A204.1 (cell line): ENCODE data around the gene HPD.

Experiments
- FAIRE-seq: peaks from 2 replicates; lab custom pipeline; 2012; peaks lifted over from hg19 to GRCh38; lab: Jason Lieb, UNC

The HPD gene

DNA sequence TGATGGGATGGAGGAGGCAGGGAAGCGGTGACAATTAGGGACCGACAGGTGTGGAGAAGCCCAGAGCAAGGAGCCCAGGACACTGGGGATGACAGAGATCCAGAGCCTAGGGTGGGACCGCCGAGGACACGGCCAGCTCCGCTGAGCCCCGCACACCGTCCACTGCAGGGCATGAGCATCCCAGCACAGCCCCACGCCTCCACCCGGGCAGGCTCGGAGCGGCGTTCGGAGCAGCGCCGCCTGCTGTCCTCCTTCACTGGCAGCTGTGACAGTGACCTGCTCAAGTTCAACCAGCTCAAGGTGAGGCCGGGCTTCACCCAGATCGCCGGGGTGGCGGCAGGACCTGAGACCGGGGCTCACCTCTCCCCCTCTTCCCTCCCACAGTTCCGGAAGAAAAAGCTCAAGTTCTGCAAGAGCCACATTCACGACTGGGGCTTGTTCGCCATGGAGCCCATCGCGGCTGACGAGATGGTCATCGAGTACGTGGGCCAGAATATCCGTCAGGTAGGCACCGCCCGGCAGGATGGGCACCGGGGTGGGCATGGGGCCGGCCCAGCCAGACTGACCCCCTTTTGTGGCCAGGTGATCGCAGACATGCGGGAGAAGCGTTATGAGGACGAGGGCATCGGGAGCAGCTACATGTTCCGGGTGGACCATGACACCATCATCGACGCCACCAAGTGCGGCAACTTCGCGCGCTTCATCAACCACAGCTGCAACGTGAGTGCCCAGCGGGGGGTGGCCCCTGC lies 31.1 kb downstream of the HPD start:
- no peak for FAIRE-seq

DNA sequence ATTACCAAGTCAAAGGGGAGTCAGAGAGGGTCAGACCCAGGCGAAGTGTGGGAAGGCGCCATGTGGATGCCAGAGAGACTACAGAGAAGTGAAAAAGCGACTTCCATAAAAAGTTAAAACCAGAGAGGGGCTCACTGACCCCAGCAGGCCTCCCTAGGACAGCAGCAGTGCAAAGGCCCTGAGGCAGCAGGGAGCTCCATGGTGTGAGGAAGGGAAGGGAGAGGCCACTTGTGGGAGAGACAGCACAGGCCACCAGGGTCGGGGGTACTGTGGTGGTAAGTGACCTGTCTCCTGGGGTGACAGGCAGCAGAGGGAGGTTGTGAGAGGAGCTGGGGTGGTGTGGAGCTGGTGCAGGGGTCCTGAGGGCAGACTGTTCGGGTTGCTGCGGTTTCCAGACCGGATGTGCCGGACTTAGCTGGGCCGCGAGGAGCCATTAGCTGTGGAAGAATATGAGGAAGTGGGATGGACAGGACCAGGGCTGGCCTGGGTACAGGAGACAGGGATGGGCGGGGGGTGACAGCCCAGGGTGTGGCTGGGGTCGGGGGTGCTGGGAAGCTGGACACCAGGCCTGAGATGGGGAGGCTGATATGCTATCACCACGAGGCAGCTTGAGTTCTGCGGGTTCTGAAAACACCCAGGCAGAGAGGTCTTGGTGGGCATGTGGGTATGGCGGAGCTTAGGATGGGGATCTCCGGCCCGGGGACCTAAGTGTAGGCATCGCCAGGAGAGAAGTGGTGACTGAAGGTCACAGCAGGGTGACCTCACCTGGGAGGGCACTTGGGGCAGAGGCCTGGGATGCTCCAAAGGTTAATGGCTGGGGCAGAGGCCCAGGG lies 32.1 kb downstream of the HPD start:
- FAIRE-seq, result no peak

DNA sequence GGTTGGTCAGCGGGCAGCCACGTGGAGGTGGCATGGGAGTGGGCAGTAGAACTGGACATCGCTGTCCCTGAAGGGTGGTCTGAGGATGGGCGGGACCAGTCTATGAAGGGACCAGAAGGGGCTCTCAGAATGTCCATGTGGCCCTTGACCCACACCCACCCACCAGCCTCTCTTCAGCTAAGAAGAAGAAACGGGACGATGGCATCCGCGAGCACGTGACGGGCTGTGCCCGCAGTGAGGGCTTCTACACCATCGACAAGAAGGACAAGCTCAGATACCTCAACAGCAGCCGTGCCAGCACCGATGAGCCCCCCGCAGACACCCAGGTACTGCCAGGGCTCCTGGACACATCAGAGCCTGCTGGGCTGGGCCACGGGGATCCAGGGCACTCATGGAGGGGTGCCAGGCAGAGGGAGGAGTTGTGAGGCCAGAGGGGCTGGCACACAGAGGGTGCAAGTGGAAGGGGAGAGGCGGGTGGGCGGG lies 33.6 kb downstream of the HPD start:
- FAIRE-seq, result no peak

DNA sequence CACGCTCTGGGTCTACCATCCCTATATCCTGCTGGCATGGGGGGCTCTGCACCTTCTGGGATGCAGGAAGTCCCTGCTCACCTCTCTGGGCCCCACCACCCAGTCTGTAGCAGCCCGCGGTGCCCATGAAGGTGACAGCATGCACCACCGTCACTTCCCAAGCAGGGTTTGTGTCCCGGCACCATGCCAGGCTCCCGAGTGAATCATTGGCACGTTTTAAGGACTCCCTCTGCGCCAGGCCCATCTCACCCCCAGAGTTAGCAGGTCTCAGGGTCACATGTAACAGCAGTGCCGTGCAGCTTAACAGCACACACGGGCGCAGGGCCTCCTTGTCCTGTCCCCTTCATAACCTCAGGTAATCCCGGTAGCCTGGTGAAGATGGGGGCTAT lies 34.9 kb downstream of the HPD start:
- no peak for FAIRE-seq

DNA sequence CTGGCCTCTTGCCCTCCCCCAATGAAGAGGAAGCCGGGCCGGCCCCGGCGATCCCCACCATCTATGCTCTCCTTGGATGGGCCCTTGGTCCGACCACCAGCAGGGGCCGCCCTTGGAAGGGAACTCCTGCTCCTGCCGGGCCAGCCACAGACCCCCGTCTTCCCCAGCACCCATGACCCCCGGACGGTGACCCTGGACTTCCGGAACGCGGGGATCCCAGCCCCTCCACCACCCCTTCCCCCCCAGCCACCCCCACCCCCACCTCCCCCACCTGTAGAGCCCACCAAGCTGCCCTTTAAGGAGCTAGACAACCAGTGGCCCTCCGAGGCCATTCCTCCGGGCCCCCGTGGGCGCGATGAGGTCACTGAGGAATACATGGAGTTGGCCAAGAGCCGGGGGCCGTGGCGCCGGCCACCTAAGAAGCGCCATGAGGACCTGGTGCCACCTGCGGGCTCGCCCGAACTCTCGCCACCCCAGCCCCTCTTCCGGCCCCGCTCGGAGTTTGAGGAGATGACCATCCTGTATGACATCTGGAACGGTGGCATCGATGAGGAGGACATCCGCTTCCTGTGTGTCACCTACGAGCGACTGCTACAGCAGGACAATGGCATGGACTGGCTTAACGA lies 35.4 kb downstream of the HPD start:
- no peak for FAIRE-seq

DNA sequence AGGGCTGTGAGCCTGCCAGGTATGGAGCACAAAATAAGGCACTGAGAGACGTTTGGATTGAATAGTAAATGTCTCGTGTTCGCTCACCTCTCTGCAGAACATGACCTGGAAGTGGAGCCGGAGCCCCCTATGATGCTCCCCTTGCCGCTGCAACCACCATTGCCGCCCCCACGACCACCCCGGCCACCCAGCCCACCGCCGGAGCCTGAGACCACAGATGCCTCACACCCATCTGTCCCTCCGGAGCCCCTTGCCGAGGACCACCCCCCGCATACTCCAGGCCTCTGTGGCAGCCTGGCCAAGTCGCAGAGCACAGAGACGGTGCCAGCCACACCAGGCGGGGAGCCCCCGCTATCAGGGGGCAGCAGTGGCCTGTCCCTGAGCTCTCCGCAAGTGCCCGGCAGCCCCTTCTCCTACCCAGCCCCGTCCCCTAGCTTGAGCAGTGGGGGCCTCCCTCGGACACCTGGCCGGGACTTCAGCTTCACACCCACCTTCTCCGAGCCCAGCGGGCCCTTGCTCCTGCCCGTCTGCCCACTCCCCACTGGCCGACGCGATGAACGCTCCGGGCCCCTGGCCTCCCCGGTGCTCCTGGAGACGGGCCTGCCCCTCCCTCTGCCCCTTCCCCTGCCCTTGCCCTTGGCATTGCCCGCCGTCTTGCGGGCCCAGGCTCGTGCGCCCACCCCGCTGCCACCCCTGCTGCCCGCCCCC lies 36.1 kb downstream of the HPD start:
- FAIRE-seq, result no peak

DNA sequence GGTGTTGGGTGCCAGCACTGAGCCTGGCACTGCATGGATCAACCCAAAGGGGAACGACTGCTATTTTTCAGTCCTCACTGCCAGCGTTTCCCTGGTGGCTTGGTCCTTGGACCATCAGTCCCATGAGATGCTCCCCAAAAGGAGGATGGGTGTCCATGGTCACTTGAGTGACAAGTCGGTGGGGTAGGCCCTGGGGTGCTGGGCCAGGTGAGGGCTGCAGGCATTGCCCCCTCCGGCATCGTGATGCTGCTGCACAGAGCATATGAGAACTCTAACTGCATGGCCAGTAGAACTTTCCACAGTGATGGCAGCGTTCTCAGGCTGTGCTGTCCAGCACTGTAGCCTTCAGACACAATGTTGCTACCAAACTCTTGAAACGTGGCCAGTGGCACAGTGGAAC lies 38.6 kb downstream of the HPD start:
- FAIRE-seq, result no peak

DNA sequence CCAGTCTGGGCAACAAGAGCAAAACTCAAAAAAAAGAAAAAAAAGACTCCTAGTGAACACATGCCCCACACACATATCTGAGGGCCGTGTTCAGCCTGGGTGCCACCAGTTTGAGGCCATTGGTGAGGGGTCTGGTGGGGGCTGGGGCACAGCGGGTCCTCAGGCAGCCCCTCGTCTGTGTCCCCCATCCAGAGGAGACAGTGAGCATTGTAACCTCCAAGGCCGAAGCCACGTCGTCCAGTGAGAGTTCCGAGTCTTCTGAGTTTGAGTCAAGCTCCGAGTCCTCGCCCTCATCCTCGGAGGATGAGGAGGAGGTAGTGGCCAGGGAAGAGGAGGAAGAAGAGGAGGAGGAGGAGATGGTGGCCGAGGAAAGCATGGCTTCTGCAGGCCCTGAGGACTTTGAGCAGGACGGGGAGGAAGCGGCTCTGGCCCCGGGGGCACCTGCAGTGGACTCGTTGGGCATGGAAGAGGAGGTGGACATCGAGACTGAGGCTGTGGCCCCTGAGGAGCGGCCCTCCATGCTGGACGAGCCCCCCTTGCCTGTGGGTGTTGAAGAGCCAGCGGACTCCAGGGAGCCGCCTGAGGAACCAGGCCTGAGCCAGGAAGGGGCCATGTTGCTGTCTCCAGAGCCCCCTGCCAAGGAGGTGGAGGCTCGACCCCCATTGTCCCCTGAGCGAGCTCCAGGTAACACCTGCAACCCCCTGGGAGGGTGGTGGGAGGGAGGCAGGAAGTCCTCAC lies 39.3 kb downstream of the HPD start:
- FAIRE-seq, result no peak

DNA sequence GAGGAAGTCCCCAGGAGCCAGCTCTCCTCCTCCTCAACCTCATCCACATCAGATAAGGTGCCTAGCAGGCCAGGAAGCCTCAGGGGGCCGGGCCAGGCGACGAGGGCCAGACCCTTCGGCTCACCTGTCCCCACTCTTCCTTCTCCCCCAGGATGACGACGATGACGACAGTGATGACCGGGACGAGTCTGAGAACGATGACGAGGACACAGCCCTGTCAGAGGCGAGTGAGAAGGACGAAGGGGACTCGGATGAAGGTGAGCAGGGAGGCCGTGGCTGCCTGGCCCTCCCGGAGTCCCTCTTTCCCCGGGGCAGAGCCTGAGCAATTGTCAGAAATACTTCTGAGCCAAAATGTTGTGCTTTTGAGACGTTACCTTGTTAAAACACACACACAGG lies 41.0 kb downstream of the HPD start:
- no peak for FAIRE-seq

DNA sequence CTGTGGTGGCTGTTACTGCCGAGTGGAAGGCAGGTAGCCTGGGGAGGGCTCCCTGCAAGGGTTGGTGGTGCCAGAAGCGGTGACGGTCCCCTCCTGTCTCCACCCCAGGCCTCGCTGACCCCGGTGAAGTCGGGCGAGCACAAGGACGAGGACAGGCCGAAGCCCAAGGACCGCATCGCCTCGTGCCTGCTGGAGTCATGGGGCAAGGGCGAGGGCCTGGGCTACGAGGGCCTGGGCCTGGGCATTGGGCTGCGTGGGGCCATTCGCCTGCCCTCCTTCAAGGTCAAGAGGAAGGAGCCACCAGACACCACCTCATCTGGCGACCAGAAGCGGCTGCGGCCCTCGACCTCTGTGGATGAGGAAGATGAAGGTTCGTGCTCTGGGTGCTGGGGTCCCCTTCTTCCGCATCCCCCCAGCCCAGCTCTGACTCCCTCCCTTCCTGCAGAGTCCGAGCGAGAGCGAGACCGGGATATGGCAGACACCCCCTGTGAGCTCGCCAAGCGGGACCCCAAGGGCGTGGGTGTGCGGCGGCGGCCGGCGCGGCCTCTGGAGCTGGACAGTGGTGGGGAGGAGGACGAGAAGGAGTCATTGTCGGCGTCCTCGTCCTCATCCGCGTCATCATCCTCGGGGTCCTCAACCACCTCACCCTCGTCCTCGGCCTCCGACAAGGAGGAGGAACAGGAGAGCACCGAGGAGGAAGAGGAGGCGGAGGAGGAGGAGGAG lies 41.6 kb downstream of the HPD start:
- no peak for FAIRE-seq

DNA sequence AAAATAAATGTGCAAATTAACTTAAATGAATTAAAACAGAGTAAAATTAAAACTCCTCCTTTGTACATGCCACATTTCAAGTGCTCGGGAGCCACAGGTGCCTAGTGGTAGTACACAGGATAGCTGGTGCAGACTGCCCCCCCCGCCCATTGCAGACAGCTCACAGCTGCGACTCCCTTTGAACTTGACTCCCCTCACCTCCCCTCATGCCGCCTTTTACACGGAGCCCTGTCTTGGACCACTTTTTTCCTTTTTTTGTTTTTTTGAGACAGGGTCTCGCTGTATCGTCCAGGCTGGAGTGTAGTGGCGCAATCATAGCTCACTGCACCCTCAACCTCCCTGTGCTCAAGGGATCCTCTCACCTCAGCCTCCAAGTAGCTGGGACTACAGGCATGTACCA lies 43.4 kb downstream of the HPD start:
- FAIRE-seq, result no peak

DNA sequence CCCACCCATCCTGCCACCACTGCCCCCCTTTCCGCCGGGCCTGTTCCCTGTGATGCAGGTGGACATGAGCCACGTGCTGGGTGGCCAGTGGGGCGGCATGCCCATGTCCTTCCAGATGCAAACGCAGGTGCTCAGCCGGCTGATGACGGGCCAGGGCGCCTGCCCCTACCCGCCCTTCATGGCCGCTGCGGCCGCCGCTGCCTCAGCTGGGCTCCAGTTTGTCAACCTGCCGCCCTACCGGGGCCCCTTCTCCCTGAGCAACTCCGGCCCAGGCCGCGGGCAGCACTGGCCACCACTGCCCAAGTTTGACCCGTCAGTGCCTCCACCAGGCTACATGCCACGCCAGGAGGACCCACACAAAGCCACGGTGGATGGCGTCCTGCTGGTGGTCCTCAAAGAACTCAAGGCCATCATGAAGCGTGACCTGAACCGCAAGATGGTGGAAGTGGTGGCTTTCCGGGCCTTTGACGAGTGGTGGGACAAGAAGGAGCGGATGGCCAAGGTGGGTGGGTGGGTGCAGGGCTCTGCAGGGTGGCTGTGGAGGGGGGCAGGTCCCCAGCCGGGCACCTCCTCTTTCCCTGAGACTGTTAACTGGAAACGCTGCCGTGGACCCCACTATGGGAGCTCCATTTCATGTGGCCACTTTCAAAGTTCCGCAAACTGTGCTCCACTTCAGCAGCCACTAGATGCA lies 44.1 kb downstream of the HPD start:
- FAIRE-seq, result no peak

DNA sequence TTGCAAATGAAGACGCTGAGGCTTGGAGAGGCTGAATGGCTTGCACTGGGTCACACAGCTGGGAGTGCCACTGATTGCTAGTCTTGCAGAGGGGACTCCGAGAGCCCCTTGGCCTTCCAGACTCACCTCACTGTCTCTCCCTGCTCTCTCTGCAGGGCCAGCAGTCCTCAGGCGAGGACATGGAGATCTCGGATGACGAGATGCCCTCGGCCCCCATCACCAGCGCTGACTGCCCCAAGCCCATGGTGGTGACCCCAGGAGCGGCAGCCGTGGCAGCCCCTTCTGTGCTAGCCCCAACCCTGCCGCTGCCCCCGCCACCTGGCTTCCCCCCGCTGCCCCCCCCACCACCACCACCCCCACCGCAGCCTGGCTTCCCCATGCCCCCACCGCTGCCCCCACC lies 44.7 kb downstream of the HPD start:
- no peak for FAIRE-seq

DNA sequence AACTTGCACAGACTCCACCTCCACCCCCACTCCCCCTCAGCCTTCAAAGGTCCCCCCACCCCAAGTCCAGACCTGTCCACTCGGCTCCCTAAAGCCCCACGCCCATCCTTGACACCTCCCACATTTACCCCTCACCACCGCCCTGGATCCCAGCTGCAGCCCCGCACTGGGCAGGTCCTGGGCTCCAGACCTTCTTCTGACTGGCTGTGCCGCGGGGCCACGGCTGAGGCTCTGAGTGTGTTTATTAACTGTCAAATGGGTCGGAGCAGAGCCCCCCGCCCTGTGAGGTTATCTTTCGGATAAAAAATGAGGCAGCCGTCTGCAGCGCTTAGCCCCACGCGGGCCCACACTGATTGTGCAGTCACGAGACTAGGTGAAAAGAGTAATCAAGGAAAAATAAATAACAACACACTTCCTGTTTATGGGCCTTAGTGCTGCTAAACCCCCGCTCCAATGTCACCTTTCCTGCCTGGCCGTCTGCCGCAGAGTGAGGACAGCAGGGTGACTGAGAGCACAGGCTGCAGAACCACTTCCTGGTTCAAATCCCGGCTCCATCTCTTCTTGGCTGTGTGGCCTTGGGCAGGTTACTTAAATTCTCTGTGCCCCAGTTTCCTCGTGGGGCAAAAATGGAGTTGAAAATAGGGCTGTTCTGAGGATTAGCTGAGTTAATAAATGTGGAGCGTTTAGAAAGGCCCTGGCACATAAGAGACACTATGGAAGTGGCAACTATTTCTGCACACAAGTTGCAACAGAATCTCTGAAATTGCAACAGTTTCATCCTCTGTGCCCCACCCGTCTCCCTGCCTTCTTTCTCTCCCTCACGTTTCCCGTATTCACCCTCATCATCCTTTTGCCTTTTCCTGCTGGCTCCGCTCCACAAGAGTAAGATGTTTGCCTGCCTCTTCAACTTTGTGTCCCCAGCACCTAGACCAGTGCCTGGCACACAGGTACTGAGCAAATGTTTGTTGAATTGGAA lies 45.5 kb downstream of the HPD start:
- no peak for FAIRE-seq

DNA sequence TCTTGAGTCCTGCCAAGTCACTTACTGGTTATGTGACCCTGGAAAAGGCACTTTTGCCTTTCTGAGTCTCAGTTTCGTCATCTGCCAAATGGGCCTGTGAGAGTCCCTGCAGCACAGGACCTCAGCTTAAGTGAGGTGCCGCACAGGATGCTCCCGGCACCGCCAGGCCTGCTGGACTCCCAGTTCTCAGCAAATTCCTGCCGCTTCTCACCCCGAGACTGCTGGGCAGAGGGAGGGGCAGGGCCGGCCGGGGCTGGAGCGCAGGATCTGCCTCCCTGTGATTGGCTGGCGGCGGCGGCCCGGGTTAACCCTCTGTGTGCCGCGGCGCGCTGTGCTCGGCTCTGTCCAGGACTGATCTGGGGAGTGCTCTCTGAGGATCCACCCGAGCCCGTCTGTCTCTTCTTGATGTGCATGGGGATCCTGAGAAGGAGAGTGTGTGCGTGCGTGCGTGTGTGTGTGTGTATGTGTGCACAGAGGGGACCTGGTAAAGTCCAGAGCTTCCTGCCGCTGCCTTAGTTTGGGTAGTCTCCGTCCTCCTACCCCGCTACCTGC lies 46.3 kb downstream of the HPD start:
- FAIRE-seq, result no peak

DNA sequence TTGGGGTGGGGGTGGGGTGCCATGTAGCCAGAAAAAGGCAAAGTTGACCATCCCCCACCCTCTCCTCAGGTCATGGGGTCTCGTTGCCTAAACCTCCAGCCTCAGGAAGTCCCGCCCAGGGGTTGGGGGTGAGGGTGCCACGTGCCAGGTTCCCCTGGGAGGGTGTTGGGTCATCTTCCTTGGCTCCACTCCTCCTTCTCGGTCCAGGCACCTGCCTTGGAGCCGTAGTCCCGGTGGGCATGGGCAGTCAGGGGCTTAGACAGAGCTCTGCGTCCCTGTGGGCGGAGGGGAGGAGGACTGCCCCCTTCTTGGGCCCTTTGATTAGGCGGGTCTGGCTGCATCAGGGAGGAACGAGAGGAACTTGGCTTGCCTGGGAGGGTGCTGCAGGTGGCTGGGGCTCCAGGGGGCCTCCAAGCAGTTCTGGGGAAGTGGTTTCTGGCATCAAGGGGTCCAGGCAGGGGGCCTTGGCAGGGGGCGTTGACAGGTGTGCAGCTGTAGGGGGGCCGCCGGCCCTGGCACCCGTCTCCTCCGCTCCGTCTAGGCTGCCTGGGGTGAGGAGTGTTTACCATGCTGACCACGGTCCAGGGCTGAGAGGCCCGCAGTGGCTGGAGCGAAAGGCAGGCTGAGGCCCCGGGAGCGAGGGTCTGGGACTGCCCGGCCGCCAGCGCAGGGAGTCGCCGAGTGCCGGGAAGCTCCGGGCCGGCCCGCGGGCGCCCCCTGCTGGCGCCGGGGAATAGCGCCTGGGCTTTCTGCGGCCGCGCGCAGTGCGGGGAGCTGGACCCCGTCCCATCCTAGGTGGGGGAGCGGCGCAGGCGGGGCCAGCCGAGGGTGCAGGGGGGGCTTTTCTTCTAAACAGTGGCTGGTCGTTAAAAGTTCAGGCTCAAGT lies 47.0 kb downstream of the HPD start:
- FAIRE-seq, result no peak

DNA sequence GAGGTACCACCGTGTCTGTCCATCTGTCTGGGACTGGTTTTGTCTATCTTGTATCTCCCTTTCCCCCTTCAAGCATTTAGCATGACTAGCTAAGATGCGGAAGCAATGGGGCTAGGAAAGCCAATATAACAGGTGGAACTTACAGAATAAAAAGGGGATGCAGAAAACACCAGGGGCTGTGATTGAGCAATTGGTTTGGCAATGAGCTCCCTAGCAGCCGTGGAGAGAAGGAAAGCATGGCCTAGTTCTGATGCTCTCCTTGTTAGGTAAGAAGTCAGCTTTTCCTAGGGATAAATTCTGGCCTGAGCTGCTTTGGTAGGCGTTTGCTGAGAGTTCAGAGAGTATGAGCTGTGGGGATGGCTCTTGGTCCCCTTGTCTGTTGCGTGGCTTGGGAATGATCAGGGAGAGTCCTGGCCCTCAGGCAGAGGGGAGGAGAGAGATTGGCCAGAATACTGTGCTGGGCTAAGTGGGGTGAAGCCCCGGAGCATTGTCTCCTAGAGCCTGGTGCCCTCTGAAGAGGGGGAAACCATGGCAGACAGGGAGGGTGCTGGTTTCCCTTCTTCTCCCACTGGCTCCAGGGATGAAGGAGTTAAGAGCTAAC lies 47.7 kb downstream of the HPD start:
- no peak for FAIRE-seq
